Measurements from ENCODE around the gene UBAC2. TPM values are rescaled to one million over a fixed set of nuclear protein-coding genes. Genes with fewer than 3 reads are reported as not detected.

The UBAC2 gene
- total and polyA plus RNA-seq, 9 donors = 38.7 to 87.5 (median 48.0) TPM

DNA sequence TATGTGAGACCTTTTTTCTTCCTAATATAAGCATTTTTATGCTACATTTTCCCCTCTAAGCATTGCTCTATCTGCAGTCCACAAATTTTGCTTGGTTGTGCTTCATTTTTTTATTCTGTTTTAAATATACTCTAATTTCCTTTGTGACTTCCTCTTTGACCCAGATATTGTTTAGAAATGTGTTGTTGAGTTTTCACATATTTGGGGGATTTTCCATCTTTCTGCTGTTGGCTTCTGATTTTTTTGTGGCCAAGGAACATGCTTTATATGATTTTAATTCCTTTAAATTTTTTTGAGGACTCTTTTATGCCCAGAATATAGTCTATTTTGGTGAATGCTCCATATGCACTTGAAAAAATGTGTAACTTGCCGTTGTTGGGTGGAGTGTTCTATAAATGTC lies 22.9 kb downstream of the UBAC2 start:
- intact Hi-C loops (cut with DNase I) = no loop called here
- H3K4me1 ChIP-seq (ENCODE audit: insufficient read depth) = peaks cover 4% of the 10 kb centered on the region
- WGBS, 3 donors = 73 to 80% (median 75%) methylated on average over 1 of the region's 1 CpG

GRCh38 chr13:99224021-99224420 lies 23.4 kb downstream of the UBAC2 start:
- H3K4me3 ChIP-seq = no peak overlapping the region
- WGBS, 3 donors = 67 to 91% (median 89%) methylated on average over 2 of the region's 2 CpGs
- H3K27ac ChIP-seq = no peak overlapping the region
- H3K4me1 ChIP-seq (ENCODE audit: insufficient read depth) = peaks cover 4% of the 10 kb centered on the region
- H3K9me3 ChIP-seq = no peaks in the 10 kb centered on the region
- no peaks in the 10 kb centered on the region for H3K27me3 ChIP-seq
- H3K36me3 ChIP-seq = no peaks in the 10 kb centered on the region
- DNase-seq = no peak
- TF ChIP-seq CTCF (IDR thresholded peaks at IDR 0.05) (no peak), POLR2A (IDR thresholded peaks at IDR 0.05) (no peak), EP300 (IDR thresholded peaks at IDR 0.05) (no peak)
- intact Hi-C loops (cut with DNase I) = no loop called here

More for the DNA sequence above, 22.9 kb downstream of the UBAC2 start:
- H3K27me3 ChIP-seq = no peaks in the 10 kb centered on the region
- DNase-seq = no peak
- H3K9me3 ChIP-seq = no peaks in the 10 kb centered on the region
- H3K4me3 ChIP-seq = no peak overlapping the region
- no peaks in the 10 kb centered on the region for H3K36me3 ChIP-seq
- TF ChIP-seq EP300 (IDR thresholded peaks at IDR 0.05) = no peak
- TF ChIP-seq CTCF (IDR thresholded peaks at IDR 0.05) = no peak
- TF ChIP-seq POLR2A (IDR thresholded peaks at IDR 0.05) = no peak
- H3K27ac ChIP-seq = no peak overlapping the region

DNA sequence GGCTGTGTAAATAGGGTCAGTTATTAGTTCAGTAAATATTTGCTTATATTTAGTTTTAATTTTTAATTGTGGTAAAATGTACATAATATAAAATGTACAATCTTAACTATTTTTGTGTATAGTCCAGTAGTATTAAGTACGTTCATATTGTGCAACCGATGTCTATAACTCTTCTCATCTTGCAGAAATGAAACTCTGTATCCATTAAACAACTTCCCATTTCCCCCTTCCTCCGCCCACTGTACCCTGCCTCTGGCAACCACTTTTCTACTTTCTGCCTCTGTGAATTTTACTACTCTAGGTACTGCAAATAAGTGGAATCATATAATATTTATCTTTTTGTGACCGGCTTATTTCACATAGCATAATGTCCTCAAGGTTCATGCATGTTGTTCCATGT lies 24.4 kb downstream of the UBAC2 start:
- no peaks in the 10 kb centered on the region for H3K36me3 ChIP-seq
- TF ChIP-seq EP300 (IDR thresholded peaks at IDR 0.05) (no peak), POLR2A (IDR thresholded peaks at IDR 0.05) (no peak), CTCF (IDR thresholded peaks at IDR 0.05) (no peak)
- H3K27ac ChIP-seq = no peak overlapping the region
- intact Hi-C loops (cut with DNase I) = no loop called here
- no peaks in the 10 kb centered on the region for H3K27me3 ChIP-seq
- H3K9me3 ChIP-seq = no peaks in the 10 kb centered on the region
- 68 to 98% (median 82%) methylated on average over 4 of the region's 4 CpGs for WGBS, 3 donors
- H3K4me1 ChIP-seq (ENCODE audit: insufficient read depth) = peaks cover 4% of the 10 kb centered on the region
- H3K4me3 ChIP-seq = no peak overlapping the region
- DNase-seq = no peak

GRCh38 chr13:99226513-99226912 lies 25.9 kb downstream of the UBAC2 start:
- no peak for DNase-seq
- H3K4me3 ChIP-seq = no peak overlapping the region
- H3K9me3 ChIP-seq = no peaks in the 10 kb centered on the region
- TF ChIP-seq POLR2A (IDR thresholded peaks at IDR 0.05) (no peak), CTCF (IDR thresholded peaks at IDR 0.05) (no peak), EP300 (IDR thresholded peaks at IDR 0.05) (no peak)
- intact Hi-C loops (cut with DNase I) = no loop called here
- peaks cover 4% of the 10 kb centered on the region for H3K4me1 ChIP-seq (ENCODE audit: insufficient read depth)
- H3K27ac ChIP-seq = no peak overlapping the region
- H3K36me3 ChIP-seq = no peaks in the 10 kb centered on the region
- WGBS, 3 donors = 85 to 93% (median 89%) methylated on average over 2 of the region's 2 CpGs
- no peaks in the 10 kb centered on the region for H3K27me3 ChIP-seq
